B cell (primary cell): Measurements from ENCODE around the gene DTX3. TPM values are rescaled to one million over a fixed set of nuclear protein-coding genes. Genes with fewer than 3 reads are reported as not detected.
A peak's percentile ranks its signal among the peaks of the same experiment; 100 is the strongest.

ENCODE experiments used
- ATAC-seq: fragments of 200-7000 bp; cut with Tn5 transposase; one replicate; pipeline ENCODE4 v1.10.0; 2021; ENCODE audit warnings: low read depth, mild to moderate bottlenecking, moderate number of reproducible peaks, moderate library complexity
- CTCF ChIA-PET: fragments of 350-600 bp; sonication (Branson Sonifier 250); formaldehyde crosslinking; loops from one replicate; lab custom pipeline; 2021; ENCODE audit warnings: antibody characterized with exemption, inconsistent platforms; lab: Charles Lee
- POLR2A ChIA-PET: fragments of 350-600 bp; sonication (Branson Sonifier 250); formaldehyde crosslinking; loops from one replicate; lab custom pipeline; 2021; ENCODE audit warnings: antibody characterized with exemption; lab: Charles Lee
- DNase-seq: peaks from one replicate; pipeline ENCODE4 v3.0.0; 2013
- H2AFZ ChIP-seq: 2 replicates; pipeline ENCODE4 v1.6.1; 2012; ENCODE audit warnings: mild to moderate bottlenecking, low read depth, low read length; ENCODE audit not compliant: insufficient read depth, poor library complexity, severe bottlenecking
- H3K27ac ChIP-seq, 2 donors: 1 replicate in 1 of 2; 2 replicates in 1 of 2; pipeline ENCODE4 v1.5.1; 2012 to 2013; ENCODE audit warnings: low read length in 2 of 2, mild to moderate bottlenecking in 2 of 2, moderate library complexity in 1 of 2
- H3K27me3 ChIP-seq, 4 experiments: fragments of 200-600 bp in 1 of 4; sonication (generic) in 1 of 4; replicated peaks in 1 of 4; 1 replicate in 2 of 4; 2 replicates in 2 of 4; pipeline versions ENCODE4 v1.6.1 to v1.7.0; 2013 to 2016; ENCODE audit warnings: low read length in 3 of 4, mild to moderate bottlenecking in 2 of 4, mixed read lengths in 1 of 4, moderate library complexity in 1 of 4; ENCODE audit not compliant: insufficient read depth in 4 of 4, control insufficient read depth in 3 of 4; ENCODE audit errors: control extremely low read depth in 1 of 4
- H3K36me3 ChIP-seq, 2 experiments: replicated peaks in 1 of 2; 1 replicate in 1 of 2; 2 replicates in 1 of 2; pipeline versions ENCODE4 v1.6.1 to v1.7.1; 2013; ENCODE audit warnings: low read length in 1 of 2; ENCODE audit not compliant: insufficient read depth in 2 of 2, control insufficient read depth in 1 of 2; ENCODE audit errors: control extremely low read depth in 1 of 2, extremely low read depth in 1 of 2
- H3K4me1 ChIP-seq, 2 donors: fragments of 200-600 bp in 1 of 2; sonication (generic) in 1 of 2; 1 replicate in 1 of 2; 2 replicates in 1 of 2; pipeline versions ENCODE4 v1.5.1 to v1.6.1; 2013 to 2017; ENCODE audit warnings: low read length in 2 of 2; ENCODE audit not compliant: control insufficient read depth in 2 of 2, insufficient read depth in 2 of 2
- H3K4me2 ChIP-seq: replicated peaks from 2 replicates; pipeline ENCODE3; 2012; ENCODE audit warnings: mild to moderate bottlenecking, low read depth, low read length; ENCODE audit not compliant: poor library complexity, severe bottlenecking
- H3K4me3 ChIP-seq, 5 experiments: fragments of 200-600 bp in 1 of 5; sonication (generic) in 1 of 5; 1 replicate in 3 of 5; 2 replicates in 2 of 5; pipeline versions ENCODE4 v1.5.1 to v1.7.0; 2011 to 2016; ENCODE audit warnings: low read length in 4 of 5, mild to moderate bottlenecking in 4 of 5, low read depth in 2 of 5, control low read depth in 1 of 5, moderate library complexity in 1 of 5; ENCODE audit not compliant: insufficient read depth in 1 of 5; ENCODE audit errors: control extremely low read depth in 1 of 5, extremely low read depth in 1 of 5
- H3K79me2 ChIP-seq: fragments of 200-600 bp; sonication (generic); one replicate; pipeline ENCODE4 v1.6.0; 2016; ENCODE audit warnings: low read length; ENCODE audit not compliant: control insufficient read depth, insufficient read depth
- H3K9ac ChIP-seq: fragments of 200-600 bp; sonication (generic); 2 replicates; pipeline ENCODE4 v1.6.1; 2017; ENCODE audit warnings: mild to moderate bottlenecking, low read length, moderate library complexity
- H3K9me3 ChIP-seq, 3 donors: one replicate each; pipeline versions ENCODE4 v1.6.1 to v1.7.1; 2013; ENCODE audit warnings: low read length in 2 of 3; ENCODE audit not compliant: control insufficient read depth in 2 of 3, insufficient read depth in 1 of 3; ENCODE audit errors: control extremely low read depth in 1 of 3
- H4K20me1 ChIP-seq: 2 replicates; pipeline ENCODE4 v1.6.0; 2012; ENCODE audit warnings: mild to moderate bottlenecking, low read length; ENCODE audit not compliant: insufficient read depth, control insufficient read depth, poor library complexity, severe bottlenecking
- H3K27ac Mint-ChIP-seq: one replicate; pipeline ENCODE4 v1.8.0; 2021; ENCODE audit warnings: mixed read lengths
- H3K27me3 Mint-ChIP-seq: one replicate; pipeline ENCODE4 v1.8.0; 2021; ENCODE audit warnings: mixed read lengths
- H3K4me1 Mint-ChIP-seq: one replicate; pipeline ENCODE4 v1.8.0; 2021; ENCODE audit warnings: mixed read lengths
- H3K4me3 Mint-ChIP-seq: one replicate; pipeline ENCODE4 v1.8.0; 2021; ENCODE audit warnings: mixed read lengths
- H3K9me3 Mint-ChIP-seq: one replicate; pipeline ENCODE4 v1.8.0; 2022; ENCODE audit warnings: mixed read lengths; ENCODE audit not compliant: insufficient read depth
- CTCF ChIP-seq: fragments of 200-600 bp; IDR thresholded peaks from one replicate; pipeline ENCODE4 v1.8.0; 2022; ENCODE audit warnings: antibody characterized with exemption, mild to moderate bottlenecking
- EZH2 ChIP-seq: IDR thresholded peaks from 2 replicates; pipeline ENCODE4 v1.6.1; 2012; ENCODE audit warnings: borderline replicate concordance, low read depth, mild to moderate bottlenecking, moderate library complexity, low read length; ENCODE audit not compliant: insufficient read depth, poor library complexity, severe bottlenecking
- WGBS: methylation state at CpG from one replicate; pipeline ENCODE4 v1.1.5; 2013; ENCODE audit warnings: missing lambda C conversion rate; ENCODE audit not compliant: insufficient coverage; 5-methylcytosine and 5-hydroxymethylcytosine counted together
- intact Hi-C: fragments of 100-400 bp; cut with micrococcal nuclease; formaldehyde crosslinking; loops from one replicate; pipeline ENCODE4 v1.10.0; 2022
- polyA plus RNA-seq: library from polyadenylated mRNA; depleted of rRNA; stranded (reverse); fragments of >200 nt; gene quantifications from 2 replicates; pipeline ENCODE4 v1.2.3, GENCODE V29; 2012
- total RNA-seq, 2 donors: library from RNA; stranded (reverse); fragments of 120-200 nt in 1 of 2; gene quantifications; 1 replicate in 1 of 2; 2 replicates in 1 of 2; pipeline versions ENCODE4 v1.2.3 to v1.2.4, GENCODE V29; 2013 to 2022

Gene DTX3
- total and polyA plus RNA-seq, 2 donors (not counting 1 experiment from before 2014, with no cell fraction given) = 3.5 to 7.3 TPM

- Mint-ChIP-seq H3K9me3 (no peaks in the 10 kb centered on the region), H3K27me3 (peaks cover 14% of the 10 kb centered on the region), H3K4me1 (peaks cover 2% of the 10 kb centered on the region), H3K27ac (no peak overlapping the region), H3K4me3 (no peak overlapping the region)
- peaks cover 0 to 3% of the 10 kb centered on the region in 2 donors for H3K4me1 ChIP-seq
- intact Hi-C loops = loop anchor here (1.0 to 2.0 kb wide), 6 partner anchors 8 to 159 kb away; partner anchors contain the start of genes B4GALNT1, MBD6 and PIP4K2C
- POLR2A ChIA-PET = interaction anchor here (0.6 to 1.0 kb wide), 2 partner anchors 36 to 104 kb away, joined by 3 read pairs; no protein-coding TSS in a partner anchor
- H2AFZ ChIP-seq = no peak overlapping the region
- peak; percentile 100 for ATAC-seq
- no peaks in the 10 kb centered on the region for H3K36me3 ChIP-seq
- no peak overlapping the region for H3K9ac ChIP-seq
- no peaks in the 10 kb centered on the region for H3K9me3 ChIP-seq
- 63% methylated on average over 10 of the region's 13 CpGs for WGBS
- DNase-seq = peak; percentile 88
- CTCF ChIA-PET = interaction anchor here (0.6 to 7.2 kb wide), 31 partner anchors 10 to 321 kb away, joined by 3 to 122 read pairs (median 5); partner anchors contain the start of genes ARHGEF25, B4GALNT1, DCTN2 and OS9
- H3K4me2 ChIP-seq = no peak overlapping the region
- H3K27me3 ChIP-seq = peaks cover 0 to 46% (median 10%) of the 10 kb centered on the region in 4 experiments
- H3K4me3 ChIP-seq = no peak overlapping the region
- no peaks in the 10 kb centered on the region for H3K79me2 ChIP-seq
- no peaks in the 10 kb centered on the region for H4K20me1 ChIP-seq
- H3K27ac ChIP-seq = no peak overlapping the region
- TF ChIP-seq EZH2 (no peak), CTCF (peak; percentile 98)
These were observed 21.4 kb upstream of the DTX3 start for GRCh38 chr12:57583008-57583831.

GRCh38 chr12:57584050-57584449 is 20.6 kb upstream of the DTX3 start:
- Histone ChIP-seq H3K36me3 (no peaks in the 10 kb centered on the region), H3K4me2 (no peak overlapping the region), H3K79me2 (no peaks in the 10 kb centered on the region), H3K4me1 (peaks cover 0 to 3% of the 10 kb centered on the region in 2 donors), H2AFZ (no peak overlapping the region), H3K4me3 (no peak overlapping the region), H3K27me3 (peaks cover 0 to 53% (median 11%) of the 10 kb centered on the region in 4 experiments), H4K20me1 (no peaks in the 10 kb centered on the region), H3K9ac (no peak overlapping the region), H3K27ac (no peak overlapping the region), H3K9me3 (no peaks in the 10 kb centered on the region)
- no peaks in the 10 kb centered on the region for H3K9me3 Mint-ChIP-seq
- no peak for ATAC-seq
- TF ChIP-seq EZH2 (no peak), CTCF (no peak)
- H3K4me3 Mint-ChIP-seq = no peak overlapping the region
- CTCF ChIA-PET = interaction anchor here (0.9 to 7.2 kb wide), 23 partner anchors 9 to 320 kb away, joined by 3 to 122 read pairs (median 7); partner anchors contain the start of genes ARHGEF25, B4GALNT1, OS9 and PIP4K2C
- DNase-seq = no peak
- intact Hi-C loops = no loop called here
- WGBS = no CpG with 5 or more reads among the region's 2 CpGs
- POLR2A ChIA-PET = no interaction called here
- peaks cover 2% of the 10 kb centered on the region for H3K4me1 Mint-ChIP-seq
- H3K27ac Mint-ChIP-seq = no peak overlapping the region
- H3K27me3 Mint-ChIP-seq = peaks cover 10% of the 10 kb centered on the region
